Epithelial cell of proximal tubule (primary cell): ENCODE measurements around the gene HERC2. TPM values are rescaled to one million over a fixed set of nuclear protein-coding genes. Genes with fewer than 3 reads are reported as not detected.
"Not testable (repeated sequence)": the region's sequence is repeated elsewhere in the genome, so short reads cannot be mapped to it uniquely, and the experiment has no call there.

ENCODE experiments used
- DNase-seq: peaks from one replicate; pipeline ENCODE4 v3.0.0-alpha.2; 2011; ENCODE audit warnings: low read depth
- H3K4me3 ChIP-seq: 2 replicates; pipeline ENCODE4 v1.5.1; 2011; ENCODE audit warnings: low read depth, mild to moderate bottlenecking, low read length
- total RNA-seq: library from RNA; depleted of rRNA; stranded (reverse); fragments of >200 nt; gene quantifications from 2 replicates; pipeline ENCODE4 v1.2.3, GENCODE V29; 2015
- TF ChIP-seq, protein P1 (sequence below): conservative IDR thresholded peaks from 2 replicates; pipeline ENCODE4 v1.5.1; 2012; ENCODE audit warnings: low read depth, mild to moderate bottlenecking, low read length

Gene HERC2
- total RNA-seq, 1 donor from 2014 or later, result 42.7 TPM

DNA sequence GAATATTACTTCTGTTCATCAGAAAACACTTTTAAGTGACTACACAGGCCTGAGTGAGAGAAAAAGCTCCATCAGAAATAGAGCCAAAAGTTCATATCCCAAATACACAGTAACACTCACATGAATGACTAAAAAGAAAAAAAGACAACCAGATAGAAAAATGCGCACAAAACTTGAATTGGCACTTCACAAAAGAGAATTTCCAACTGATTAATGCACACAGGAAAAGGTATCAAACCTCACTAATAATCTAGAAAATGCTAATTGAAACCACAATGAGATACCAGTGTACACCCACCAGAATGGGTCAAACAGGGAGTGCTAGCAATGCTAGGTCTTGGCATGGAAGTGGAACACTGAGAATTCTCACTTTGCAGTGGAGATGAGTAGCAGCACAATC is 78.6 kb downstream of the HERC2 start:
- no peak overlapping the region for H3K4me3 ChIP-seq
- TF ChIP-seq, protein P1, sequence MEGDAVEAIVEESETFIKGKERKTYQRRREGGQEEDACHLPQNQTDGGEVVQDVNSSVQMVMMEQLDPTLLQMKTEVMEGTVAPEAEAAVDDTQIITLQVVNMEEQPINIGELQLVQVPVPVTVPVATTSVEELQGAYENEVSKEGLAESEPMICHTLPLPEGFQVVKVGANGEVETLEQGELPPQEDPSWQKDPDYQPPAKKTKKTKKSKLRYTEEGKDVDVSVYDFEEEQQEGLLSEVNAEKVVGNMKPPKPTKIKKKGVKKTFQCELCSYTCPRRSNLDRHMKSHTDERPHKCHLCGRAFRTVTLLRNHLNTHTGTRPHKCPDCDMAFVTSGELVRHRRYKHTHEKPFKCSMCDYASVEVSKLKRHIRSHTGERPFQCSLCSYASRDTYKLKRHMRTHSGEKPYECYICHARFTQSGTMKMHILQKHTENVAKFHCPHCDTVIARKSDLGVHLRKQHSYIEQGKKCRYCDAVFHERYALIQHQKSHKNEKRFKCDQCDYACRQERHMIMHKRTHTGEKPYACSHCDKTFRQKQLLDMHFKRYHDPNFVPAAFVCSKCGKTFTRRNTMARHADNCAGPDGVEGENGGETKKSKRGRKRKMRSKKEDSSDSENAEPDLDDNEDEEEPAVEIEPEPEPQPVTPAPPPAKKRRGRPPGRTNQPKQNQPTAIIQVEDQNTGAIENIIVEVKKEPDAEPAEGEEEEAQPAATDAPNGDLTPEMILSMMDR, result no peak
- no peak for DNase-seq

DNA sequence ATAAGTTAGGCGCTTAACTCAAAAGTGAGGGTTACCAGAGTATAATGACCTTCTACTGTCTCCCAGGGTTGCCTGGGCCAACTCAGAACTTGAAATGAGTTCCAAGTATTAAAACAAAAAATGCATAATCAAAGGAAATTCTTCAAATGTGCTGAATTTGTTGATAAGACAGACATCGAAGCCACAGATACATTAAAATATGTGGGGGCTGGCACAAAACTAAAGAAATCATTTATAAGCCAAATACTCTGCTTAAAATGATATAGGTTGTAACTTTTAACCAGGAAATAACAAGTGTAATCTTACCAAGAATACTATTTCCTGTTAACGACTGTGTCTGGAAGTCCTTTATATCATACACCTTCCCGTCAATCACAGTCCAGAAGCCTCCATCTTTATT is 83.7 kb downstream of the HERC2 start:
- not testable (repeated sequence) for DNase-seq

DNA sequence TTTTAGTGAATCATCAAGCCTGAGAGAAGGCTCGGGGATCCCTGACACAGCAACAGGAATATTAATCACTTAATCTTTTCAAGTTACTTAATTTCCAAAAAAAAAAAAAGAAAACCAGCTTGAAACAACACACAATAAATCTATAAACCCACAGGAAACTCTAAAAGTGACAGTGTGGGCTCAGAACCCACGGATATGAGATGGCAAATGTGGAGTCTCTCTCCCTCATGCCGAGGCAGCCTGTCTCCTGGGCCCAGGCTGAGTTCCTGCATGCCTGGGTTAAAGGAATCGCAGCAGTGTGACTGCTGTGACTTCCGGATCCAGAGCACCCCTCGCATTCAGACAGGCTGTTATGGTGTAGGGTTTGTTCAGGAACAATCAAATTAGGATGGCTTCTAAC is 90.2 kb downstream of the HERC2 start:
- DNase-seq, H3K4me3 ChIP-seq: not testable (repeated sequence)

More for the DNA sequence above, 83.7 kb downstream of the HERC2 start:
- H3K4me3 ChIP-seq, result not testable (repeated sequence)

DNA sequence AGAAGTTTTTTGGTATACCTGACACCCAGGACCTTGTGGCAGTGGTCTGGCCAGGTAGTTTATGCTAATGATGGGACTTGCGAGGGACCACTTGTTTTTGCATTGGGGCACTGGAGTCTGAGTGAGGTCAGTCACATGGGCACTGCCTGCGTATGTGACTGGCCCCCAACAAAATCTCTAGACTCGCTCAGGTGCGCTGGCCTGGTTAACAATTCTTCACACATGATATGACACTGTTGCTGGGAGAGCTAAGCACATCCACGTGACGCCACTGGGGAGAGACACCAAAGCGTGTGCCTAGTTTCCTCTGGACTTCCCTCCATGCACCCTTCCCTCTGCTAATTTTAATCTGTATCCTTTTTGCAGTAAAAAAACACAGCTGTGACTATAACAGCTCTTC is 90.6 kb downstream of the HERC2 start:
- not testable (repeated sequence) for H3K4me3 ChIP-seq, DNase-seq

DNA sequence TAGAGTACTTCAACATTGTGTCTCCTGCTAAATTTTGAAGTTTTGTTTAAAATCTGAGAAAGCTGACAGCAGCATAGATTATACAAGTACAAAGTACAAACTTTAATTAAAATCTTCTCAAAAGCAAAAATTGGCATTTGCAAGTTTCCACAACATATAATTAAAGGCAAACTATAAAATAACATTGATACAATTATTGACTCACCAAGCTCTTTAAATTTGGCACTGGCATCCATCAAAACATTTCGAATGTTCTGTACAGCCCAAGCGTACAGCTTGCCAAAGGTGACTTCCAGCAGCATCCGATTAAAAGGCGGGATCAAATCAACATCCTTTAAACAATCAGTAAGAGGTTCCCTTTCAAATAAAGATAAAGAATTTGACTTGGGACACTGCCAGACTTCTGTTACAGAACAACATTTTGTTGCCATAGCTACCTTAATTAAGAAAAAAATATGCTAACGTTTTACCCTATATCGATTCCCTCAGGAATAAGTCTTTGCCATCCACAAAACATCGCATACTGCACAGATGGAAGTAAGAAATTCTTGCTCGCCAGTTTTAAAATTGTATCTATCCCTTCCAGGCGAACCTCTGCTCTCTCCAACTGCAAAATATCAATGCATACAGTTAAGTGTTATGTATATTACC is 92.9 kb downstream of the HERC2 start:
- H3K4me3 ChIP-seq, DNase-seq: not testable (repeated sequence)

DNA sequence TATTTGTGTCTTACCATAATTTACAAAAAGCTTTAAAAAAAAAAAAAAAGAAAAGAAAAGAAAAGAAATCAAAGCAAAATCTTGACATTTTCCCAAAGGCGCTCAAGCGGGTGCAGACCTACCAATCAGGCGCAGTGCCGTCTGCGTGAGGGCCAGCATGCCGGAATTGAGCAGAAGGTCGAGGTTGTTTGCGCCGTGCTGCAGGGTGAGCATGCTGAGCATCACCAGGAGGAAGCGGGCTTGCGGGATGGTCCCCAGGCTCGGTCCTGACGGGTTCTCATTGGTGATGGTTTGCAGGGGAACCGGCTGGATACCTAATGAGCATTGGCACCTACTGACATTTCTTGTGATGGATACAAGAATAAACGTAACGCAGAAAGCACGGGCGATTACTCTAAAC is 93.9 kb downstream of the HERC2 start:
- no peak for DNase-seq

DNA sequence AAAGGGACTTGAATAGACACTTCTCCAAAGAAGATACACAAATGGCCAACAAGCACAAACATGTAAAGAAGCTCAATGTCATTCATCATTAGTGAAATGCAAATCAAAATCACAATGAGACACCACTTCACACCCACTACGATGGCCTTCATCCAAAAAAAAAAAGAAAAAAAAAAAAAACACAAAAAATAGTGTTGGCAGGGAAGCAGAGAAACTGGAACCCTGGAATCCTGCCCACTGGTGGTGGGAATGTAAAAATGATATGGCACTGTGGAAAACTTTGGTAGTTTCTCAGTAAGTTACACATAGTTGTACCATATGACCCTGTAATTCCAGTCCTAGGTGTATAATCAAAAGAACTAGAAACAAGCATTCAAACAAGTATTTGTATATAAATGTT is 94.7 kb downstream of the HERC2 start:
- not testable (repeated sequence) for H3K4me3 ChIP-seq, DNase-seq
- TF ChIP-seq, protein P1, result peak; percentile 51

More for the DNA sequence above, 93.9 kb downstream of the HERC2 start:
- TF ChIP-seq, protein P1, result no peak
- H3K4me3 ChIP-seq, result no peak overlapping the region

DNA sequence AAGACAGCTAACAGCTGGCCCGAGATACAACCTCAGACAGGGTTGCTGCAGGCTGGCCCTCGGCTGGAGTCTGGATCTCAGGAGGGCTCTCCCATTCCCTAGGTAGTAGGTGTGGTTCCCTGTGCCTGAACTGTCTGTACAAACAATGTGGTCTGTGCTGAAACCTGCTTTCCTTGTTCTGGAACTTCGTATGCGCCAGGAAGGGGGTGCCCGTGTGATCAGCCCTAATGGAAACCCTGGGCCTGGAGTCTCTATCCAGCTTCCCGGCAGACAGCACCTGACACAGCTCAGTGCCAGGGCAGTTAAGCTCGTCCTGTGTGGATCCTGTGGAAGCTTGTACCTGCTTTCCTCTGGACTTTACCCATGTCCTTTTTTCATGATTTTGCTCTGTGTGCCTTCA is 99.4 kb downstream of the HERC2 start:
- not testable (repeated sequence) for H3K4me3 ChIP-seq, DNase-seq

DNA sequence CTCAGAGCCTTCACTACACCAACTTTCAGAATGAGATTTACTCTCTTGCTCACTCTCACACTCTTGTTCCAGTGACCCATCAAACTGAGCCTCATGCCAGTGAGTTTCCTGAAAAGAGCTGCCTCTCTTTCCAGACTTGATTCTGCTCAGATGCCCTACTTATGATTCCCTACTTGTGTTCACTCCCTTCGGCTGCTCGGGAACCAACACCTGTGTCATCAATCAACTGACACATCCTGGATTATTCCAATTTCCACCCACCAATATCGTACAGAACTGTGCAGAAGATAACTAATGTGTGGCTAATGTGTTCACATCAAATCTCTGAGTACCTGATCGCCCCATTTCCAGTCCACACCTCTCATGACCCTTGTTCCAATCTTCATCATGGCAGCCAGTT is 100.3 kb downstream of the HERC2 start:
- DNase-seq, H3K4me3 ChIP-seq: not testable (repeated sequence)

DNA sequence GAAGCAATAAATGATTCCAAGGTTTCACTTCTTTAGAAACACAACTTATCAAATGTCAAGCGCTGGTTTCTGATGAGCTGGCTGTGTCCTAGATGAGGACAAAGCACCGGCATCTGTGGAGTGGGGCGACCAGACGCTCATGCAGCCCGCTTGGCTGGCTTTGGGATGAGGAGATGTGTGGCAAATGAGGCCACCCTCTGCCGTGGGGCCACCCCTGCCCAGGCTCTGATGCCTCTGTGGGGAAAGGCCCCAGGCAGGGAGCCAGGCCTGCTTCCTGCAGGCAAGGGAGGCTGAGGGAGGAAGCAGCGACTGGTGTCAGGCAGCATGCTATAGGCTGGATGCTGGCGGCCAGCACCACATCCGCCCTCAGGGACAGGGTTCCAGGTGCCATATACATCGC is 102.9 kb downstream of the HERC2 start:
- DNase-seq, result no peak
- H3K4me3 ChIP-seq, result no peak overlapping the region
- TF ChIP-seq, protein P1, result no peak

DNA sequence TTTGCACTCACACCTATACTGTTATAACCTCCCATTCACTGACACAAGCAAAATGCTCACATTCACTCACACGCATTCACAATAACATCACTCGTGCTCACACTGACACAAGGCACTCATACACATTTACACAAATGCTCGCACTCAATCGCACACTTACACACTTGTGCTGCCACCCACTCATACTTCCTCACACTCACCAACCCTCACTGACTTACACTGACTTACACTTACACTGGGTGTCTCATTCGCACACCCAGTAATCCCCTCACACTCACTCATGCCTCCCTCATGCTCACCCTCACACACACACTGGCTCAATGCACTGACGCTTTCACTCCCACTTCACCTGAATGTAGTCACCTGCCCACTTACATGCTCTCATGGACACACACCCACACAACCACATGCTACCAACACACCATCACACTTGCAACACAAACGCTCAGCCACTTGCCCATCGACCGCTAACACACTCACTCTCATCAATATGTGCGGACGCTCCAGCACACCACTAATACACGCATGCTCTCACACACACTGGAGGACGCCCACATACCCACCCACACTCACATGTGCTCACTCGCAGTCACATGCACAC is 104.9 kb downstream of the HERC2 start:
- not testable (repeated sequence) for H3K4me3 ChIP-seq, DNase-seq

DNA sequence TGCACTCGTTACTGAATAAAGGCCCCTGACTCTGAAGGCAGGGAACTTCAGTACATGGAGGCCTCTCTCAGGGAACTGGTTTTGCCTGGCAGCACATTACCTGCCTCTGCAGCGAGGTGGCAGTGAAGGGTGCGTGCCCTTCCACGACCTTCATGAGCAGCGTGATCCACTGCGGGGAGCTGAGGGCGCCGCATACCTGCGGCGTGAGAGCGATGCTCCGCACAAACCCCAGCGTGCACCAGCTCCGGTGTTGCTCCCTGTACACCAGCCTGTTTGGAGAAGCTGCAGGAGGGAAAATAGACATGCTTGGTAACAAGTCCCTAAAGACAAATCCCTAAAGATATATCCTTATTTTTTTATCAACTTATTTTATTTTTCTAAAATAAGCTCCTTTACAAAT is 106.5 kb downstream of the HERC2 start:
- DNase-seq, H3K4me3 ChIP-seq: not testable (repeated sequence)

DNA sequence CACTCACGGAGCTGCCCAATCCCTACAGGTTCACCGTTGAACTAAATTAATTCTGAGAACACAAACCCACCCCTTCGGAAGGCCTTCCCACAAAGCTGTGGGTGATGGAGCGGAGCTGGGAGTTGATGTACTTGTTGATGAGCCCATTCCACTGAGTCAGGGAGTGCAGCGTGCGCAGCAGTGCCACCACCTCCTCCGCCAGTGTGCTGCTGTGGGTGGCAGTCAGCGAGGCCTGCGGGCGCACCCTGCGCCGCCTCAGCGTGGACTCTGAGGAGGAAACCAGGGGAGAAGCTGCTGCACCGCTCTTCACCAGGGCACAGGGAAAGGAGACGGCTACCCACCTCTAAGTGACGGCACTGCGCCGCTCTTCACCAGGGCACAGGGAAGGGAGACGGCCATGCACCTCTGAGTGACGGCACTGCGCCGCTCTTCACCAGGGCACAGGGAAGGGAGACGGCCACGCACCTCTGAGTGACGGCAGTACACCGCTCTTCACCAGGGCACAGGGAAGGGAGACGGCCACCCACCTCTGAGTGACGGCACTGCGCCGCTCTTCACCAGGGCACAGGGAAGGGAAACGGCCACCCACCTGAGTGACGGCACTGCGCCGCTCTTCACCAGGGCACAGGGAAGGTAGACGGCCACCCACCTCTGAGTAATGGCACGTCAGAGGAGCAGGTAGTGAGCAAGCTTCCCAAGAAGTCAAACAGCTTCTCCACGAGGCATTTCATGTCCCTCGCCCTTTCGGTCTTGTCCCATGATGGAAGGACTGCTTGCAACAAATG is 107.8 kb downstream of the HERC2 start:
- H3K4me3 ChIP-seq, DNase-seq: not testable (repeated sequence)

DNA sequence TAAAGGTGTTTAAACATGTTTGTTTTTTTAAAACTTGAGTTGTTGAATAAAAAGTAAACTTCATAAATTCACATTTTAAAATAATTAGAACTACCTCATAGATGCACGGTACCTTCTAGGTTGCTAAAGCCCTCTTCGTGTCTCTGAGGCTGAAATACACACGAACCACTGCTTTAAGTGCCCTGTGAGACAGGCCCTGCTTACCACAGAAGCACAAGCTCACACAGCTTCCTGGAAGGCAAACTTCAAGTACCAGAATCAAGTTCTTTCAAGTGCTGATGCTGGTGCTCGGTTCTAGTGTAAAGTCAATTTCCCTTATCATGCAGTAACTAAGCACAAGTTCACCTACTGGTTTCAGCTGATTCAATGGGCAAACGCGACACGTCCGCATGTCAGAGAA is 108.6 kb downstream of the HERC2 start:
- H3K4me3 ChIP-seq, DNase-seq: not testable (repeated sequence)
